Cardiac muscle cell (in vitro differentiated cells and primary cell): ENCODE measurements around the gene MYLK. TPM values are rescaled to one million over a fixed set of nuclear protein-coding genes. Genes with fewer than 3 reads are reported as not detected.

Experiments used
- DNase-seq, 2 donors: peaks; one replicate each; pipeline versions ENCODE4 v3.0.0 to v3.0.0-alpha.2; 2010 to 2017; ENCODE audit warnings: low read depth in 1 of 2, low spot score in 1 of 2
- H3K27ac ChIP-seq: fragments of 200-600 bp; sonication (generic); 2 replicates; pipeline ENCODE4 v1.5.1; 2016
- H3K27me3 ChIP-seq: fragments of 200-600 bp; sonication (generic); 2 replicates; pipeline ENCODE4 v1.6.0; 2016; ENCODE audit warnings: control low read depth
- H3K36me3 ChIP-seq: fragments of 200-600 bp; sonication (generic); 2 replicates; pipeline ENCODE4 v1.5.1; 2016; ENCODE audit warnings: control low read depth
- H3K4me1 ChIP-seq: fragments of 200-600 bp; sonication (generic); 2 replicates; pipeline ENCODE4 v1.8.1; 2017; ENCODE audit warnings: low read depth, mild to moderate bottlenecking, mixed run types
- H3K4me3 ChIP-seq: fragments of 200-600 bp; sonication (generic); 2 replicates; pipeline ENCODE4 v1.5.1; 2016; ENCODE audit warnings: mild to moderate bottlenecking
- H3K9me3 ChIP-seq: fragments of 200-600 bp; sonication (generic); 2 replicates; pipeline ENCODE4 v1.5.1; 2017; ENCODE audit warnings: low read depth, mild to moderate bottlenecking, control low read depth
- polyA plus RNA-seq: library from polyadenylated mRNA; unstranded; fragments of >200 nt; fragmentation: Nextera tagmentation; extraction: Ambion mirVana; gene quantifications from 2 replicates; pipeline ENCODE4 v1.2.1, GENCODE V29; 2016
- total RNA-seq: library from RNA; depleted of rRNA; stranded (reverse); fragments of >200 nt; gene quantifications from 2 replicates; pipeline ENCODE4 v1.2.3, GENCODE V29; 2016
- TF ChIP-seq, protein P1 (sequence below): IDR thresholded peaks from 2 replicates; pipeline ENCODE4 v1.5.1; 2012; ENCODE audit warnings: low read depth, mild to moderate bottlenecking, low read length

The MYLK gene
- total and polyA plus RNA-seq, 2 experiments from 2014 or later = 2.0 to 5.8 TPM

DNA sequence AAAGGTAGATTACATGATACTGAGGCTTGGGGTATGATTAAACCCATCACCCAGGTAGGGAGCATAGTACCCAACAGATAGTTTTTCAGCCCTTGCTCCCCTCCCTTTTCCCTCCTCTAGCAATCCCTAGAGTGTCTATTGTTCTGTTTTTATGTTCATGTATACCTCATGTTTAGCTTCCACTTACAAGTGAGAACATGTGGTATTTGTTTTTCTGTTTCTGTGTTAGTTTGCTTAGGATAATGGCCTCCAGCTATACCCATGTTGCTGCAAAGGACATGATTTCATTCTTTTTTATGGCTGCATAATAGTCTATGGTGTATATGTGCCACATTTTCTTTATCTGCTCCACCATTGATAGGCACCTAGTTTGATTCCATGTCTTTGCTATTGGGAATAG, 82.7 kb downstream of the MYLK start:
- Histone ChIP-seq H3K9me3 (no peaks in the 10 kb centered on the region), H3K36me3 (no peaks in the 10 kb centered on the region), H3K27me3 (no peaks in the 10 kb centered on the region), H3K4me3 (no peak overlapping the region), H3K4me1 (no peaks in the 10 kb centered on the region), H3K27ac (no peak overlapping the region)
- TF ChIP-seq, protein P1, sequence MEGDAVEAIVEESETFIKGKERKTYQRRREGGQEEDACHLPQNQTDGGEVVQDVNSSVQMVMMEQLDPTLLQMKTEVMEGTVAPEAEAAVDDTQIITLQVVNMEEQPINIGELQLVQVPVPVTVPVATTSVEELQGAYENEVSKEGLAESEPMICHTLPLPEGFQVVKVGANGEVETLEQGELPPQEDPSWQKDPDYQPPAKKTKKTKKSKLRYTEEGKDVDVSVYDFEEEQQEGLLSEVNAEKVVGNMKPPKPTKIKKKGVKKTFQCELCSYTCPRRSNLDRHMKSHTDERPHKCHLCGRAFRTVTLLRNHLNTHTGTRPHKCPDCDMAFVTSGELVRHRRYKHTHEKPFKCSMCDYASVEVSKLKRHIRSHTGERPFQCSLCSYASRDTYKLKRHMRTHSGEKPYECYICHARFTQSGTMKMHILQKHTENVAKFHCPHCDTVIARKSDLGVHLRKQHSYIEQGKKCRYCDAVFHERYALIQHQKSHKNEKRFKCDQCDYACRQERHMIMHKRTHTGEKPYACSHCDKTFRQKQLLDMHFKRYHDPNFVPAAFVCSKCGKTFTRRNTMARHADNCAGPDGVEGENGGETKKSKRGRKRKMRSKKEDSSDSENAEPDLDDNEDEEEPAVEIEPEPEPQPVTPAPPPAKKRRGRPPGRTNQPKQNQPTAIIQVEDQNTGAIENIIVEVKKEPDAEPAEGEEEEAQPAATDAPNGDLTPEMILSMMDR = no peak
- DNase-seq = no peak

DNA sequence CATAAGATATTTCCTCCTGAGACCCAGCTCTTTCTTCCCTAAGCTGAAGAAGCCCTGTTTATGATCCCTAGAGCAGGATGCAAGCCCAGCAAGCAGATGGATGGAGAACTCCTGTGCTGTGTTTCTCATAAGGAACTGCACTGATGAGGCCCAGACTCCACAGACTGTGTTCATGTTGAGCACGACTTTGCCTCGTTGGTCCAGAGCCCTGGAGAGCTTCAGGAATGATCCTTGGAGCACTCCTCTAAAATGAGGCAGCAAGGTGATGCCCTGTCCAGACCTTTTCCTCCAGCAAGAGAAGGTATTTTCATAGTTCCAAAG, 83.8 kb downstream of the MYLK start:
- Histone ChIP-seq H3K27ac (no peak overlapping the region), H3K4me1 (no peaks in the 10 kb centered on the region), H3K36me3 (no peaks in the 10 kb centered on the region), H3K27me3 (no peaks in the 10 kb centered on the region), H3K4me3 (no peak overlapping the region), H3K9me3 (no peaks in the 10 kb centered on the region)
- TF ChIP-seq, protein P1 = no peak
- DNase-seq = no peak

DNA sequence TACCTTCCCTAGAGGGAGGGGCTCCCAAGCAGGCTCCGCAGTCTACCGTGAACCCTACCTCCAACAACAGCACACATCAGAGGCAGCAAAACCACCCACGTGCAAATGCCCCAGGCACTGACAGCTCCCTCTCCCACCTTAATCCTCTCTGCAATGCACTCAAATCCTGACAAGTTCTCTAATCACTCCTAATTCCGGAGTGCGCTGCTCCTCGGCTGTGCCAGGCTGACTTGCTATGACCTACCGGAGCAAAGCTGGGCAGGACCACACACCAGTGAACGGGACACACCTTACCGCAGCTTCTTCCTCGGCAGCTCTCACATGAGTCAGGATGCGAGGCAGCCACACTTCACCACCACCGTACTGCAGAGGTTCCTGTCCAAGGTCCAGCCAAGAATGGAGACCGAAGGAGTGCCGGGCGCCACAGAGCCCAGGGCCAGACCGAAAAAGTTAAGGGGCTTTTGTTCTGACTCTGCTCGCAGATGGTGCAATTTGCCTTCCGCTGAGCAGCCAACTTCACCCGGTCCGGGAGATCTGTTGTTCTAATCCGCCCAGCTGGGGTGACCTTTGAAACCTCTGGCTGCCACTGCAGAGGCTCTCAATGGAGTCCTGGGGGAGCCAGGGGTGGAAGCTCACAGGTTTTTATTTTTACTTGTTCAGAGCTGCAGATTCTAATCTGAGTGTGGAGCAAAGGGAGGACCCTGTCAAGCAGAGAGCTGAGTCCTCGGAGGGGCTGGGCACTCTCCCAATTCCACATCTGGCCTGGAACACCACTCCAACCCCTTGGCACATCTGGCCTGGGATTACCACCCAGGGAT, 84.4 kb downstream of the MYLK start:
- DNase-seq = peak in 1 of 2 donors; percentile 32
- H3K9me3 ChIP-seq = no peaks in the 10 kb centered on the region
- TF ChIP-seq, protein P1 = no peak
- no peaks in the 10 kb centered on the region for H3K36me3 ChIP-seq
- no peaks in the 10 kb centered on the region for H3K27me3 ChIP-seq
- no peak overlapping the region for H3K27ac ChIP-seq
- no peak overlapping the region for H3K4me3 ChIP-seq
- no peaks in the 10 kb centered on the region for H3K4me1 ChIP-seq

DNA sequence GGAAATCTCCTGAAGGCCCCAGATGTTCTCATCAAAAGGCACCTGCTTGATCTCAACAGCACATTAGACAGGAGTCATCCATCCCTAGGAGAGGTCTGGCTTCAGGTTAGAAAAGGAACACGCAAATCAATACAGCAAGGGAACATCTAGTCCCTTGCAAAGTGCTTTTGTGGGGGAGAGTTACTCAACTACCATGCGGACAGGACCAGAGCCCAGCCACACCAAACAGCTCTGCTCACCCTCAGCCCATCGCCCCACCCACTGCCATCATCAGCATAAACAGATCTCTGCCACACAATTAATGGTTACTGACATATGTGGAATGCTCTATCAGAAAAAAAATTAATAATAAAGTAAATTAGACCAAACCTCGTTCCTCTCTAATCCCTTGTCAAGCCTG, 85.6 kb downstream of the MYLK start:
- H3K27ac ChIP-seq = no peak overlapping the region

DNA sequence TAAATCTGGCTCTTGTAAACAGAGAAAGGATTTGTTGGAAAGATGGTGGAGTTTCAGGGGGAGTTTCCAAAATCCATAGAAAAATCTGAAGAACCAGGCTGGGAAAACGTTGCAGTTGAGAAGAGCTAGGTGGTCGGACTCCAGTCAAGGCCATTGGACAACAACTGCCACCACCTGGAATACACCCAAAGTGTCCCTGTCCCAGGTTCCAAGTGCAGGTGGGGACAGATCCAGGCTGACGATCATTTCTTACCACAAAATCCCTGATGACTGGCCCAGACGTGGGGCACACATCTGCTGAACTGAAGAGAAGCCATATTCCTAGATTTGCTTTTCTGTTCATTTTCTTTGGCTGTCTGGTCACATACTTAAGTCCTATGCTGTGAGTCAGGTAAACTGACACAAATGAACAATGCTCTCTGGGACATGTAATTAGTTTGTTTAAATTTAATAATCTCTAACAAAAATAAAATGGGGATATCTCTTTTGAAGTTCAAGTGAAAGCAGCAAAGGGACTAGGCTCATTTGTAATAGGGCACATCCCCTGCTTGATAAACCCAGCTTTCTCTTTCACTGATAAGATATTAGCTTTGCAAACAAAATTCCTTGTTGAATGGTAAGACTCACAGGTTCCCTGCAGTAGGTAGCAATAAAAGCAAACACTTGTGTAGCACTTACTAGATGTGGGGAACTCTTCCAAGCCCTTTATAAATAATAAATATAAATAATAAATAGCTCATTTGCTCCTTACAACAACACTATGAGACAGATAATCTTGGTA, 88.5 kb downstream of the MYLK start:
- DNase-seq = no peak
- no peak overlapping the region for H3K27ac ChIP-seq
- H3K27me3 ChIP-seq = peaks cover 4% of the 10 kb centered on the region
- no peak overlapping the region for H3K4me3 ChIP-seq
- TF ChIP-seq, protein P1 = no peak
- H3K4me1 ChIP-seq = no peaks in the 10 kb centered on the region
- no peaks in the 10 kb centered on the region for H3K36me3 ChIP-seq
- no peaks in the 10 kb centered on the region for H3K9me3 ChIP-seq

More for the DNA sequence above, 85.6 kb downstream of the MYLK start:
- DNase-seq = no peak
- no peak overlapping the region for H3K4me3 ChIP-seq
- TF ChIP-seq, protein P1 = no peak
- H3K9me3 ChIP-seq = no peaks in the 10 kb centered on the region
- H3K27me3 ChIP-seq = no peaks in the 10 kb centered on the region
- no peaks in the 10 kb centered on the region for H3K4me1 ChIP-seq
- H3K36me3 ChIP-seq = no peaks in the 10 kb centered on the region
